GM19328 (cell line): ENCODE results near the gene DENND5B.
A peak's percentile ranks its signal among the peaks of the same experiment; 100 is the strongest.
"Not testable (repeated sequence)": the region's sequence is repeated elsewhere in the genome, so short reads cannot be mapped to it uniquely, and the experiment has no call there.

Experiments
- ATAC-seq: cut with Tn5 transposase; IDR thresholded peaks from one replicate; pipeline ENCODE4 v1.9.1; 2021; ENCODE audit warnings: mild to moderate bottlenecking, moderate library complexity; ENCODE audit not compliant: unreplicated experiment

Gene DENND5B

GRCh38 chr12:31388713-31389112 lies 202.2 kb downstream of the DENND5B start:
- no peak for ATAC-seq

GRCh38 chr12:31387466-31387865 lies 203.5 kb downstream of the DENND5B start:
- ATAC-seq: no peak

DNA sequence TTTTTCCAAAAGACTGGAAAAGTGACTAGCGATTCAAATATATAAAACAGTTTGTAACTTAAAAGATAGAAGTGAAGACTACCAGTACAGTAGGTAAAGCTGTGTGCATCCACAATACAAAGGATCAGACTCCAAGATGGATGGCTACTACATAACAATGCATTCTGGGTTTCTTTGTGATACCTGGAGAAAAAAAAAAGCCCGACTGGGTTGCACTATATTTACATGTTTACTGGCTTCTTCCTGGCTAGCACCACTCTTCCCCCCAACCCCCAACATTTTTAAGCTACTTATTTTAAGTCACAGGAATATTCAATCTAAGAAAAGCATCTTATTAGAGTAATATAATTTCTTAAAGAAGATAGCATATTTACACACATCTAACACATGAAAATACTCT lies 203.9 kb downstream of the DENND5B start:
- no peak for ATAC-seq

DNA sequence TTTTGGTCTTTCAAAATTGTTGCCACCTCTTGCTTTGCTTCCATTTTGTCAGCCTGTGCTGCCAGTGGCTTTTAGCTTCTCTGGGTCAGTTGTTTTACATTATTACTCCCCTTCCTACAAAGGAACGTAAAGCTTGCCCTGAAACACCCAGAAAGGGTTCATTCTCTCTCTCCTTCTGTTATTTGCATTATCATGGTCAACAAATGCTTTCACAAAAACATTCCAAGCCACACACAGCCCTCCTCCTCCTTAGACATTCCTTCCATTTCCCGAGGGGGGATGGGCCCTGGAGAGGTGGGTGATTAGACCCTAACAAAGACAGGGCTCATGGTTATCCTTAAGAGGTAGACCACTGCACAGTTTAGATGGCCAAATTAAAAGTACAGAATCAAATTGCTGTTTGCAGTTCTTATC lies 204.6 kb downstream of the DENND5B start:
- no peak for ATAC-seq

DNA sequence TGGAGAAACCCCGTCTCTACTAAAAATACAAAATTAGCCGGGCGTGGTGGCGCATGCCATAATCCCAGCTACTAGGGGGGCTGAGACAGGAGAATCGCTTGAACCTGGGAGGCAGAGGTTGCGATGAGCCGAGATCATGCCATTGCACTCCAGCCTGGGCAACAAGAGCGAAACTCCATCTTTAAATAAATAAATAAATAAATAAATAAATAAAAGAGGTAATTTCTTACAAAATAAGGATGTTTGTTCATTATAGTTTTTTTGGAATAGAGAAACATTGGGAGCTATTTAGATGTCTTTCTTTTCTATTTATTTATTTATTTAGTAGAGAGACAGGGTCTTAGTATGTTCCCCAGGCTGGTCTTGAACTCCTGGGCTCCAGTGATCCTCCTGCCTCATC lies 213.7 kb downstream of the DENND5B start:
- ATAC-seq: not testable (repeated sequence)

GRCh38 chr12:31375422-31375821 lies 215.5 kb downstream of the DENND5B start:
- ATAC-seq: not testable (repeated sequence)

- no peak for ATAC-seq
Observed at GRCh38 chr12:31371256-31371620, 219.7 kb downstream of the DENND5B start.

DNA sequence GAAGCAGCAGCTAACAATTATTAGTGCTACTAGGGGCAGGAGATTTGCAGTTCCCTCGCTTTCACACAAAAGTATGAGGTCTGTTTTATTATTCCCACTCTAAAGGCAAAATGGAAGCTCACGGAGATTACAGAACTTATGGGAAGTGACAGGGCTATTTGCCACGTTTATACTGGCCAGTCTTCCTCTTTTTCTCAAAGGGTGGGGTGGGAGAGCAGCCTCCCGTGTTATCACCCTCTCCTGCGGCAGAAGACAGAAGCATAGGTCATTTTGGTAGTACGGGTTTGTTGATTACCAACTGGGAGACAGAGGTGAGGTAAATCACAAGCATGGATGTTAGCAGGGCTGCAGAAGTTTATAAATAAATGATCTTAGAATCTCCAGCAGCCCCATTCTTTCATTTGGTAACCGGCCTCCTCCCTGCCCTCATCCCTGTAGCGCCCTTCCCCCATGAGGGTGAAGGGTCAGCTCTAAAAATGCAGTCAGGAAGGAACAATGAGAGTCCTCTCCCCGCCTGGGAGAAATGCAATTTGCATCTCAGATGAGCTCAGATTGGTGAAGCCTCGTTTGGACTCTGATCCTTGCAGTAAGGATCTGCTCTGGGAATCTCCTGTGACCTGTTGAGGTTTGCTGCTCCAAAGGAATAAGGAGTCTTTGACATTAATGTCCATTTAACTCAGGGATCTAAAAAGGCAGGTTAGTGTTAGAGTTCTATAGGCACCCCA lies 220.2 kb downstream of the DENND5B start:
- no peak for ATAC-seq

- ATAC-seq: no peak
Observed at GRCh38 chr12:31369712-31370521, 221.0 kb downstream of the DENND5B start.

DNA sequence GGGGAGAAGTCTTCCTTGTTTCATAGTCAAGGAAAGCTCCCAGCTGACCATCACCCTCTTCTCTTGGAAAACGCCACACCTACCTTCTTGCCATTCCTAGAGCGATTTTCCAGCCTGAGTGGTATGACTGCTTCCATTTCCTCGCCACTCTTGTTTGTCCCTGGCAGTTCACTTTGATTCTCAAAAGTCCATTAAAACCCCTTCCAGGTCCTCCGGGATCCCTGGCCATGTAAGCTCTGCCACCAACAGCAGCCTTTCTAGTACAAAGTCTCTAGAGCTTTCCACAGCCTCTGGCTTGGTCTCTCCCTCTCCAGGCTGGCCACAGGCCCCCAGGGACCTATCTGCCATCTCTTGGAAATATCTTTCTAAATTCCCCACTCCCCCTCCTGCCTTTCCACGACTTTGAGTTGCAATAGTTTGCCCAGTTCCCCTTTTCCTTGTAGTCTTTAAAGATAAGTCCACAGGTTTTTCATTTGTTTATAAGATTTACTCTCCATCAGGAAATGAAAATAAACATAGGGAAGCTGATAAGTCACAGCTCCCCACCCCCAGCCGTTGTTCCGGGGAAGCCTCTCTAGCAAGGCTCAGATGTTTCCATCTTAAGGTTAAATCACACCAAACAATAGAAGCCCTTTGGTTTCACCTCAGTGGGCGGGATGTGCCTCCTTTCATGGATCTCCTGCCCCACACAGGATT lies 222.1 kb downstream of the DENND5B start:
- ATAC-seq: no peak

GRCh38 chr12:31366104-31366621 lies 224.8 kb downstream of the DENND5B start:
- ATAC-seq: no peak

DNA sequence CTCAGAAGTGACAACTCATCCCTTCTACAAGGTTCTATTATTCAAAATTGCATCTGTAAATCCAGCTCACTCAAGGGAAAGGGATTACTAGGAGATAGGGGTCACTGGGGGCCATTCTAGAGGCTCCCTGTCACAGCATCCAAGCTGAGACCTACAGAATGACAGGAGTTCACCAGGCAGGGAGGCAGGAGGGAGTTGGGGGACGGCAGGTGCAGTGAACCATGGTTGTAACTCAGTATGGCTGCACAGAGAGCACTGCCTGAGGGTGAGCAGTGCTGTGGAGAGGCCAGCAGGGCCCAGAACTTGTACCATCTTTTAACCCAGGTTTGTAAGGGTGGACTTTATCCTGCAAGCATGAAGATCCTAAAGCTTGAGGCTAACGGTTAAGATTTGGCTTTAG lies 227.1 kb downstream of the DENND5B start:
- no peak for ATAC-seq

- no peak for ATAC-seq
Observed at GRCh38 chr12:31363416-31363809, 227.5 kb downstream of the DENND5B start.

GRCh38 chr12:31362759-31363415 lies 228.0 kb downstream of the DENND5B start:
- peak; percentile 61 for ATAC-seq

DNA sequence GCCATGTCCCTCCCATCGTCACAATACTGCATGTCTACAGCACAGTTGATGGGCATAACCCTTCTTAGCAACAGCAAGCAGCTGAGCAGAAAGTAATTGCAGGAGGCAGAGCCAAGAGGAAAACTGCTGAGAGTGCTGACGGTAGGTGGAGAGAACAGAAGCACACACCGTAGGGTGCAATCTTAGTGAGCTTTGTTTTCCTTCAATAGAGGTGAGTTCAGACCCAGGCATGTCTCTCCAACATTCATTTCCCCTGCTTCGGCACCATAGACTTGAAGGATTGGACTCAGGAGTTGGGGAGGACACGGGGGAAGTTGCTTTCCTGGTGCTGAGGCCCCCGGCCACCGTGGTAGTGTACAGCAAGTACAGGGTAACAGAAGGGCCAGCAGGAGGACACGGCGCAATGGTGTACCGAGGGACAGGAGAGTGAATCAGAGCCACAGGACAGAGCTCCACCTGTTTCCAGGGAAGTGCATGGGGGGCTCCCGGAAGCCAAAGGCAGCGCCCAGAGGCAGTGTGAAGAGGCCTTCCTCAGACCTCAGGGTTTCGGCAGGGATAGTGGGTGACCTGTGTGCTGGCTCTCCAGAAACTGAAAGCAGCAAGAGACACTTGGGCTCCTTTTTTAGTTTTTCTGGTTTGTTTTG lies 228.7 kb downstream of the DENND5B start:
- peak; percentile 44 for ATAC-seq

GRCh38 chr12:31361730-31362114 lies 229.2 kb downstream of the DENND5B start:
- ATAC-seq: no peak

GRCh38 chr12:31355747-31356107 lies 235.2 kb downstream of the DENND5B start:
- ATAC-seq: no peak

GRCh38 chr12:31353750-31354708 lies 236.9 kb downstream of the DENND5B start:
- ATAC-seq: no peak

- no peak for ATAC-seq
Observed at GRCh38 chr12:31346267-31346666, 244.7 kb downstream of the DENND5B start.
